Dedifferentiated amniotic fluid mesenchymal stem cell (primary cell): ENCODE data around the gene DUS2.

Source experiments
- DNase-seq: peaks from one replicate; pipeline ENCODE4 v3.0.0-alpha.2; 2016; ENCODE audit errors: extremely low spot score

Gene DUS2

GRCh38 chr16:68046106-68046505 is 23.0 kb downstream of the DUS2 start:
- no peak for DNase-seq

GRCh38 chr16:68047987-68048386 is 24.9 kb downstream of the DUS2 start:
- DNase-seq = no peak

- no peak for DNase-seq
These were observed 26.4 kb downstream of the DUS2 start for GRCh38 chr16:68049449-68049848.

- DNase-seq = no peak
These were observed 32.3 kb downstream of the DUS2 start for GRCh38 chr16:68055395-68055794.

GRCh38 chr16:68059804-68060203 is 36.7 kb downstream of the DUS2 start:
- no peak for DNase-seq

GRCh38 chr16:68061396-68061795 is 38.3 kb downstream of the DUS2 start:
- no peak for DNase-seq

GRCh38 chr16:68062910-68063393 is 39.9 kb downstream of the DUS2 start:
- no peak for DNase-seq

- peak; percentile 45 for DNase-seq
These were observed 41.8 kb downstream of the DUS2 start for GRCh38 chr16:68064791-68065365.

GRCh38 chr16:68065716-68066305 is 42.7 kb downstream of the DUS2 start:
- peak; percentile 67 for DNase-seq

- no peak for DNase-seq
These were observed 43.7 kb downstream of the DUS2 start for GRCh38 chr16:68066763-68067162.

- DNase-seq = no peak
These were observed 45.8 kb downstream of the DUS2 start for GRCh38 chr16:68068926-68069325.

- DNase-seq = no peak
These were observed 46.6 kb downstream of the DUS2 start for GRCh38 chr16:68069511-68070248.

- no peak for DNase-seq
These were observed 47.2 kb downstream of the DUS2 start for GRCh38 chr16:68070249-68070730.

GRCh38 chr16:68070806-68071517 is 47.9 kb downstream of the DUS2 start:
- no peak for DNase-seq

- DNase-seq = no peak
These were observed 48.4 kb downstream of the DUS2 start for GRCh38 chr16:68071518-68071901.

- DNase-seq = no peak
These were observed 49.1 kb downstream of the DUS2 start for GRCh38 chr16:68072038-68072695.

GRCh38 chr16:68073902-68074760 is 51.0 kb downstream of the DUS2 start:
- no peak for DNase-seq

GRCh38 chr16:68074850-68075555 is 51.9 kb downstream of the DUS2 start:
- DNase-seq = no peak

GRCh38 chr16:68075980-68076379 is 52.9 kb downstream of the DUS2 start:
- no peak for DNase-seq

GRCh38 chr16:68076560-68076959 is 53.5 kb downstream of the DUS2 start:
- DNase-seq = no peak
